ENCODE measurements around the gene HCN3. TPM values are rescaled to one million over a fixed set of nuclear protein-coding genes. Genes with fewer than 3 reads are reported as not detected.

HCN3 gene
- total RNA-seq, 1 donor from 2014 or later: 2.8 TPM

DNA sequence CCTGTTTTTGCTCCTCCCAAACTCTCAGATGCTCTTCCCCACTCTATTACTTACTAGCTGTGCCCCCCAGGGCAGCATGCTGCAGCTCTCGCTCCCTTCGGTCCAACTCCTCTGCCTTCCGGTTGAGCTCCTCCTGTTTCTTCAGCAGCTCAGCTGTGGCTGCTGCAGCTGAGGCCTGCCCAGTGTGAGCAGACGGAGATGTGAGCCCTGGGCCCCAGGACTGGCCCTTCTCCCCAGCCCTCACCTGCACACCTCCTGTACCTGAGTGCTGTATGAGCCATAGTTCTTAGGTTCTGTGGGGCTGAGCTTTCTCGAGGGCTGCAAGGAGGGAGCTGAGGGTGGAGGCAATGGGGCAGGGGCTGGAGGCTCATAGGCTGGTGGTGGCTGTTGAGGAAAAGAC is 17.0 kb upstream of the HCN3 start:
- Histone ChIP-seq H3K4me3 (ENCODE audit: low read depth, low read length) (no peak overlapping the region), H3K27me3 (ENCODE audit: control insufficient read depth, insufficient read depth, low read length) (no peaks in the 10 kb centered on the region), H3K36me3 (ENCODE audit: control insufficient read depth, insufficient read depth, low read length) (no peaks in the 10 kb centered on the region)
- no peak for DNase-seq (ENCODE audit: low read depth)
- TF ChIP-seq, protein P1, sequence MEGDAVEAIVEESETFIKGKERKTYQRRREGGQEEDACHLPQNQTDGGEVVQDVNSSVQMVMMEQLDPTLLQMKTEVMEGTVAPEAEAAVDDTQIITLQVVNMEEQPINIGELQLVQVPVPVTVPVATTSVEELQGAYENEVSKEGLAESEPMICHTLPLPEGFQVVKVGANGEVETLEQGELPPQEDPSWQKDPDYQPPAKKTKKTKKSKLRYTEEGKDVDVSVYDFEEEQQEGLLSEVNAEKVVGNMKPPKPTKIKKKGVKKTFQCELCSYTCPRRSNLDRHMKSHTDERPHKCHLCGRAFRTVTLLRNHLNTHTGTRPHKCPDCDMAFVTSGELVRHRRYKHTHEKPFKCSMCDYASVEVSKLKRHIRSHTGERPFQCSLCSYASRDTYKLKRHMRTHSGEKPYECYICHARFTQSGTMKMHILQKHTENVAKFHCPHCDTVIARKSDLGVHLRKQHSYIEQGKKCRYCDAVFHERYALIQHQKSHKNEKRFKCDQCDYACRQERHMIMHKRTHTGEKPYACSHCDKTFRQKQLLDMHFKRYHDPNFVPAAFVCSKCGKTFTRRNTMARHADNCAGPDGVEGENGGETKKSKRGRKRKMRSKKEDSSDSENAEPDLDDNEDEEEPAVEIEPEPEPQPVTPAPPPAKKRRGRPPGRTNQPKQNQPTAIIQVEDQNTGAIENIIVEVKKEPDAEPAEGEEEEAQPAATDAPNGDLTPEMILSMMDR (IDR thresholded peaks at IDR 0.05; ENCODE audit: insufficient read depth, low read length, poor library complexity, severe bottlenecking): no peak

- H3K4me3 ChIP-seq (ENCODE audit: low read depth, low read length): peak overlapping the region; percentile 74
- H3K27me3 ChIP-seq (ENCODE audit: control insufficient read depth, insufficient read depth, low read length): no peaks in the 10 kb centered on the region
- TF ChIP-seq, protein P1 (IDR thresholded peaks at IDR 0.05; ENCODE audit: insufficient read depth, low read length, poor library complexity, severe bottlenecking): no peak
- H3K36me3 ChIP-seq (ENCODE audit: control insufficient read depth, insufficient read depth, low read length): no peaks in the 10 kb centered on the region
- DNase-seq (ENCODE audit: low read depth): no peak
These were observed 15.8 kb upstream of the HCN3 start for GRCh38 chr1:155261493-155261851.

DNA sequence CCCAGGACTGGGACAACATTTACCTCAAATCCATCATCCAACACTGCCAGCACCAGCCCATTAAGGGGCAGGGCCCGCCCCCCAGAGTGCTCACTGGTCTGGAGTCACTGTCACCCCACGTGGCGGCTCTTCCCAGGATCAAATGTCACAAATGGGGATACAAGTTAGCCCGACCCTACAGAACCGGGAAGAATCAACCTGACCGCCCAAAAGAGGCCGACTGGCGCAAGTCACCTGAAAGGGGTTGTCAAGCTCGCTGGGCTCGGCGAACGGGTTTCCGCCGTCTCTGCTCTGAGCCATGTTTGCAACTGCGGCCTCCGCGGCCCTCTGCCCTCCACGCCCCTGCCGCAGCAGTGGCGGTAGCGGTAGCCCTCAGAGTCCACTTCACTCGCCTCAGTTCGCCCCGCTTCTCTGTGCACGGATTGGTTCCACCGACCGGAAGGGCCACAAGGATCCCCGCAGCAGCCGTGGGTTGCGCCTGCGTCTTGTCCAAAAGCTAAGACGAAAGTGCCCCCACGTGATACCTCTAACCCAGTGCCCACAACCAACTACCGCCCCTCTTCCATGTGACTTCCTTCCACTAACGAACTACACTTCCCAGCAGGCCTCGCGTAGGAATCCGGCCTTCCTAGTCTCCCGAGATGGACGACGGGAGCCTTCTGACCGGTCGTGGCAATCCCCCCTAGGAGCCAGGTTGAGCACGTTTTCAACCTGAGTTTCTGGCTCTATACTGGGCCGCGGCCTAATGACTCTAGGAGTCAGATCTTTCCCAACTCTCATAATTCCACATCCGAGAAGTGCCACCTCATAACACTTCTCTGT is 15.2 kb upstream of the HCN3 start, which contains the start of gene SCAMP3:
TSS of gene SCAMP3 (minus strand) at position 509 of the 822 bp plus-strand sequence. CDS start at position 300, 209 bp downstream.
- peak; percentile 98 for DNase-seq (ENCODE audit: low read depth)
- Histone ChIP-seq H3K36me3 (ENCODE audit: control insufficient read depth, insufficient read depth, low read length) (peaks cover 1% of the 10 kb centered on the region), H3K4me3 (ENCODE audit: low read depth, low read length) (peak within 1 kb of the TSS; percentile 74), H3K27me3 (ENCODE audit: control insufficient read depth, insufficient read depth, low read length) (no peaks in the 10 kb centered on the region)
- TF ChIP-seq, protein P1 (IDR thresholded peaks at IDR 0.05; ENCODE audit: insufficient read depth, low read length, poor library complexity, severe bottlenecking): no peak

DNA sequence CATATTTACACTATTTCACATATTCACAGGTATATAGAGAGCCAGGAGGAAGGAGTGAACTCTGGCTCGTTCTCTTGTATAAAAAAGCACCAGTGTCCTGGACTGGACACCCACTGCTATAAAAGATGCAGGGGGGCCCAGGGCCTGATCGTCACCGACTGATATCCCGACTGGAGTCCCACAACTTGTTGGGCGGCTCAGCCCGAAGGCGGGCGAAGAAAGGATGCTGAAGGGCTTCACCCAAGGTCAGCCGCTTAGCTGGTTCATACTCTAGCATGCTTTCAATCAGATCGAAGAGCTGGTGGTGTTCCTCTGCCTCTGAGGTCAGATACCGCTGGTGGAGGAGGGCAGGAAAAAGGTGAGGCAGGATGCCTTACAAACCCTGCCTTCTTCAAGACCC is 14.2 kb upstream of the HCN3 start:
- H3K36me3 ChIP-seq (ENCODE audit: control insufficient read depth, insufficient read depth, low read length): peaks cover 3% of the 10 kb centered on the region

GRCh38 chr1:155266553-155266952 is 10.7 kb upstream of the HCN3 start:
- Histone ChIP-seq H3K4me3 (ENCODE audit: low read depth, low read length) (no peak overlapping the region), H3K36me3 (ENCODE audit: control insufficient read depth, insufficient read depth, low read length) (peaks cover 11% of the 10 kb centered on the region), H3K27me3 (ENCODE audit: control insufficient read depth, insufficient read depth, low read length) (no peaks in the 10 kb centered on the region)
- no peak for DNase-seq (ENCODE audit: low read depth)
- TF ChIP-seq, protein P1 (IDR thresholded peaks at IDR 0.05; ENCODE audit: insufficient read depth, low read length, poor library complexity, severe bottlenecking): no peak

More for the DNA sequence above, 14.2 kb upstream of the HCN3 start:
- TF ChIP-seq, protein P1 (IDR thresholded peaks at IDR 0.05; ENCODE audit: insufficient read depth, low read length, poor library complexity, severe bottlenecking): no peak
- H3K4me3 ChIP-seq (ENCODE audit: low read depth, low read length): no peak overlapping the region
- H3K27me3 ChIP-seq (ENCODE audit: control insufficient read depth, insufficient read depth, low read length): no peaks in the 10 kb centered on the region
- no peak for DNase-seq (ENCODE audit: low read depth)

Measured in kidney epithelial cell (primary cell).